Thoracic aorta endothelial cell (primary cell): ENCODE data around the gene NEIL3. TPM values are rescaled to one million over a fixed set of nuclear protein-coding genes. Genes with fewer than 3 reads are reported as not detected.

Source experiments
- total RNA-seq: library from RNA; depleted of rRNA; stranded (reverse); fragments of >200 nt; gene quantifications from 2 replicates; pipeline ENCODE4 v1.2.3, GENCODE V29; 2012

NEIL3 gene, protein sequence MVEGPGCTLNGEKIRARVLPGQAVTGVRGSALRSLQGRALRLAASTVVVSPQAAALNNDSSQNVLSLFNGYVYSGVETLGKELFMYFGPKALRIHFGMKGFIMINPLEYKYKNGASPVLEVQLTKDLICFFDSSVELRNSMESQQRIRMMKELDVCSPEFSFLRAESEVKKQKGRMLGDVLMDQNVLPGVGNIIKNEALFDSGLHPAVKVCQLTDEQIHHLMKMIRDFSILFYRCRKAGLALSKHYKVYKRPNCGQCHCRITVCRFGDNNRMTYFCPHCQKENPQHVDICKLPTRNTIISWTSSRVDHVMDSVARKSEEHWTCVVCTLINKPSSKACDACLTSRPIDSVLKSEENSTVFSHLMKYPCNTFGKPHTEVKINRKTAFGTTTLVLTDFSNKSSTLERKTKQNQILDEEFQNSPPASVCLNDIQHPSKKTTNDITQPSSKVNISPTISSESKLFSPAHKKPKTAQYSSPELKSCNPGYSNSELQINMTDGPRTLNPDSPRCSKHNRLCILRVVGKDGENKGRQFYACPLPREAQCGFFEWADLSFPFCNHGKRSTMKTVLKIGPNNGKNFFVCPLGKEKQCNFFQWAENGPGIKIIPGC
- 14.1 and 18.4 TPM in 2 replicates for total RNA-seq

DNA sequence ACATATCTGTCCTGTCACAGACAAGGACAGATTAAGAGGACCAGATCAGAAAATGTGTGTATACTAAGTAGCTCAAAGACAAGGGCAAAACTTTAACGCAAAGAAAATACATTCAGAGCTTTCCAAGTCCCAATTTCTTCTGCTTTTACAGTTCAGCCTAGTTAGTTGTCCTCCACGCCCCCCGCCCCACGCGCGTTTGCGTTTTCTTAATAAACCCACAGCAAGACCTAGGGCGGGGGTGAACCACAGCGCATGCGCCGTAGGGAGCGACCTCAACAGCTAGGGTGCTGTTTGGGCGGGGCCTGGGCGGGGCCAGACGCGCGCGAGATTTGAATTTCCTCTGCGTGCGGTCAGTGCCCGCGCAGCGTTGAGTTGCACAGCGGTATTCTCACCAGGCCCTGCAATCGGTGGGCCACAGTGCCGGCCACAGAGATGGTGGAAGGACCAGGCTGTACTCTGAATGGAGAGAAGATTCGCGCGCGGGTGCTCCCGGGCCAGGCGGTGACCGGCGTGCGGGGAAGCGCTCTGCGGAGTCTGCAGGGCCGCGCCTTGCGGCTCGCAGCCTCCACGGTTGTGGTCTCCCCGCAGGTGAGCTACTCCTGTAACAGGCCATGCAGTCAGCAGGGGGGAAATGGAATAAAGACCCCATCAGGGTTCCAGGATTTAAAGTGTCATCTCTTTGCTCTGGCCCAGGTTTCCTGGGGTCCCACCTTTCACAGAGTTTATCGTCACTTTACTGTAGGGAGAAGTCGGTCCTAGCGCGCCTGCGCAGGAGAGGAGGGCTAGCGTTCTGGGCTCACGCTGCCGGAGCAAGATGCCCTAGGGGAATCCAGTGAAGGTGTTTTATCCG is at the start of gene NEIL3:
Gene NEIL3 (plus strand): TSS at position 353 of the 850 bp plus-strand sequence. CDS start 80 bp downstream, at position 433.

Other genes starting within 250 kb of the NEIL3 start
- gene AGA, start 132.6 kb downstream of the NEIL3 start, total RNA-seq: 21.8 and 23.2 TPM in 2 replicates